Transverse colon (tissue), 3 donors: ENCODE results near the gene ZBTB7B.

ENCODE experiments used
- CTCF ChIP-seq, 5 experiments: fragments of 200-600 bp in 3 of 5; fragments of 450-650 bp in 2 of 5; sonication (generic) in 3 of 5; IDR thresholded peaks; 1 replicate in 2 of 5; 2 replicates in 3 of 5; pipeline ENCODE4 v1.5.1; 2016 to 2017; ENCODE audit warnings: antibody characterized with exemption in 5 of 5, inconsistent platforms in 3 of 5, mild to moderate bottlenecking in 2 of 5, moderate library complexity in 1 of 5
- EP300 ChIP-seq: sonication (generic); formaldehyde crosslinking; IDR thresholded peaks from one replicate; pipeline ENCODE4 v1.6.1; 2017; ENCODE audit warnings: antibody characterized with exemption, low read depth
- POLR2A ChIP-seq: fragments of 450-650 bp; IDR thresholded peaks from one replicate; pipeline ENCODE4 v1.6.1; 2016; ENCODE audit warnings: antibody characterized with exemption, mild to moderate bottlenecking, moderate library complexity

DNA sequence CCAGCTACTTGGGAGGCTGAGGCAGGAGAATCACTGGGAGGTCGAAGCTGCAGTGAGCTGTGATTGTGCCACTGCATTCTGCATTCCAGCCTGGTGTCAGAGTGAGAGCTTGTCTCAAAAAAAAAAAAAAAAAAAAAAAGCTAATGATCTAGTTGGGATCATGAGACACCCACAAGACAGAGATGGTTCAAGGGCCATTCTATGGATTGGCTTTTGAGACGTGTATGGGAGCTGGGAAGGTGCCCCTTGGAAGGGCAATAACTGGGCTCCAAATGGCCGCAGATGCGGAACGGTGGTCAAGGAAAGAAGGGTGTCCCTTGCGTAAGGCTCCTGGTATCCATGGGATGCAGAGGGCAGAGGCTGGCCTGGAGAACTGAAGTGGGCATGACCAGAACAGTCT lies 41.8 kb downstream of the ZBTB7B start:
- TF ChIP-seq CTCF (IDR thresholded peaks at IDR 0.05) (no peak), POLR2A (no peak), EP300 (no peak)
